ENCODE data around the gene RAB12.

GRCh38 chr18:8688216-8688800 is 79.1 kb downstream of the RAB12 start:
- TF ChIP-seq MAFK (conservative IDR thresholded peaks at IDR 0.05 in 1 of 2, IDR thresholded peaks at IDR 0.05 in 1 of 2; ENCODE audit: low read length in 2 of 2): no peak
- TF ChIP-seq SUZ12 (IDR thresholded peaks at IDR 0.05; ENCODE audit: low read depth, low read length): no peak
- TF ChIP-seq UBTF (CRISPR knock-in tag; IDR thresholded peaks at IDR 0.05): no peak
- no peak for TF ChIP-seq ZNF512 (CRISPR knock-in tag; IDR thresholded peaks at IDR 0.05)
- no peak for TF ChIP-seq FOXK1 (CRISPR knock-in tag; IDR thresholded peaks at IDR 0.05; ENCODE audit: borderline replicate concordance, low read depth)
- no peak for TF ChIP-seq HINFP (CRISPR knock-in tag; IDR thresholded peaks at IDR 0.05; ENCODE audit: low read depth)
- TF ChIP-seq ATF3 (CRISPR knock-in tag; IDR thresholded peaks at IDR 0.05): no peak

Measured in HepG2 (cell line).